AG10803 (cell line): ENCODE measurements around the gene EYA4.

Experiments
- DNase-seq: peaks from one replicate; pipeline ENCODE4 v3.0.0; 2010; ENCODE audit warnings: low read depth
- H3K4me3 ChIP-seq: 2 replicates; pipeline ENCODE4 v1.5.1; 2011; ENCODE audit warnings: mild to moderate bottlenecking, low read length, control low read depth
- TF ChIP-seq, protein P1 (sequence below): conservative IDR thresholded peaks from 2 replicates; pipeline ENCODE4 v1.5.1; 2011; ENCODE audit warnings: mild to moderate bottlenecking, low read length, control low read depth, inconsistent platforms

Gene EYA4

DNA sequence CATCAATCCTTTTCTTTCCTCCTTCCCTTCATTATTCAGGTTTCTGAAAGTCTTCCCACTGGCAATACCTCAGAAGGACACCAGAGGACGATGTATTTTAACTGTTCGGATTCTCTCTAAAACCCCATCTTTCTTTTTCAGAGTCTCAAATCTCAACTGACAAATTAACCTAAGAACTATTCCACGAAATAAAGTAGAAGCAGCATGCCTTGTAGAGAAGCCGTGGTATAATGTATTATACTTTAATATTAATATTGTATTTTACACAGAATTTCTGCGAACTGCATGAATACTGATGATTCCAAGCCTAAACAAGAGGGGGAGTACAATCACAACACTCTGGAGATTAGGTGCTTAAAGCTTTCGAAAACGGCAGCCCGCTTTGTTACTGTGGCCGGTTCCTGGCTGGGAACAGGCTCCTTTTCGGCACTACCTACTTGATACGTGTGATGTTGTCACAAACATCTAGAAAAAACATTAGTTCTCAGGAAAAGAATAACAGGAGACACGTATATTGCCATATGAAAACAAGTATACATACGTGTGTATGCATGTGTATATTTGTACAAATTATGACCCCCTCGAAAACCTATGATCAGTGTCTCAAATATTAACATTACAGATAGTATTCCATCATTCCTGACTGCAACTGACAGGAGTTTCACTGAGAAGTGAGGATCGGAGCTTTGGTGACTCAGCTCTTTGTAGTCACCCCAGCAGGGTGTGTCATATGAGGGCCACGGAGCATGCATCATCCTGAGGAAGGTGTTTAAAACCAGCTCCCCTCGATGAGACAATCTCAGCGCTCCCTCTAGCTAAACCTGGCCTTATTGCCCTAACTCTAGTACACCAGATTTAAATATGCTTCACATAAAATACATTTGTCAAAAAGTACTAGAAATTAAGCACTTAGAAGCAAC is 328.1 kb downstream of the EYA4 start:
- H3K4me3 ChIP-seq, result peak overlapping the region; percentile 51
- DNase-seq, result peak; percentile 73
- TF ChIP-seq, protein P1, sequence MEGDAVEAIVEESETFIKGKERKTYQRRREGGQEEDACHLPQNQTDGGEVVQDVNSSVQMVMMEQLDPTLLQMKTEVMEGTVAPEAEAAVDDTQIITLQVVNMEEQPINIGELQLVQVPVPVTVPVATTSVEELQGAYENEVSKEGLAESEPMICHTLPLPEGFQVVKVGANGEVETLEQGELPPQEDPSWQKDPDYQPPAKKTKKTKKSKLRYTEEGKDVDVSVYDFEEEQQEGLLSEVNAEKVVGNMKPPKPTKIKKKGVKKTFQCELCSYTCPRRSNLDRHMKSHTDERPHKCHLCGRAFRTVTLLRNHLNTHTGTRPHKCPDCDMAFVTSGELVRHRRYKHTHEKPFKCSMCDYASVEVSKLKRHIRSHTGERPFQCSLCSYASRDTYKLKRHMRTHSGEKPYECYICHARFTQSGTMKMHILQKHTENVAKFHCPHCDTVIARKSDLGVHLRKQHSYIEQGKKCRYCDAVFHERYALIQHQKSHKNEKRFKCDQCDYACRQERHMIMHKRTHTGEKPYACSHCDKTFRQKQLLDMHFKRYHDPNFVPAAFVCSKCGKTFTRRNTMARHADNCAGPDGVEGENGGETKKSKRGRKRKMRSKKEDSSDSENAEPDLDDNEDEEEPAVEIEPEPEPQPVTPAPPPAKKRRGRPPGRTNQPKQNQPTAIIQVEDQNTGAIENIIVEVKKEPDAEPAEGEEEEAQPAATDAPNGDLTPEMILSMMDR, result peak; percentile 99

DNA sequence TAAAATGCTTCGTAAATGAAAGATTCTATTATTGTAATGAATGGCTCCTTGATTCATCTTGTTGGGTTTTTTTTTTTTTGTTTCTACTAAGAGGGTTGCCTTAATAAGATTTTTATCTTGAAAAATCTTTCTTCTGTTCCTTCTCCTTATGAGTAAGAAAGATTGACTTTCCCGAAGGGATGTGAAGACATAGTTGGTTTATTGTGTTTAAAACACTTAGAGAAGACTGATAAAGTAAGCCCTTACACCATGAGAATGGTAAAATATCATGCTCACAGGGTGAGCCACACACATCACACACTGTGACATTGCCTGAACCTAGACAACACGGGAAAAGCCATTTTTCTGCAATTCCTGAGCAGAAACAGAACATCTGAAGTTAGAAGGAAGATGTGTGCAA is 330.5 kb downstream of the EYA4 start:
- H3K4me3 ChIP-seq, result no peak overlapping the region
- no peak for DNase-seq
- TF ChIP-seq, protein P1, result no peak

DNA sequence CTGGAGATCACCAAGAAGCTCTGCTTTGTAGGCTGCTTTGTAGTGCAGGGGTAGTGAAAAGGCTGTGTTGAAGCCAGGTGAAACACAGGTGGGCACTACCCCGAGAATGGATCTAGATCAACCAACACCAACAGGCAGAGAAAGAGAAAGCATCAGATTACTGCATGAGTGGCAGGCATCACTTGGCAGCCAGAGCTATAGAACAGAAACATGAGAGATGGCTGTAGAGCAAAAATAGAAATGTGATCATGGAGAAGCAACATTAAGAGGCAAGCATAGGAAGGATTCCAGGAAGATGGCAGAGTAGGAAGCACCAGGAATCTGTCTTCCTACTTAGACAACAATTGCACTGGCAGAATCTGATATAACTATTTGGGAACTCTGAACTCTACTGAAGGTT is 336.7 kb downstream of the EYA4 start:
- no peak for DNase-seq
- TF ChIP-seq, protein P1, result no peak
- H3K4me3 ChIP-seq, result no peak overlapping the region
